NCI-H345 treated with DMSO at 0.1 percent for 48 hours (cell line): ENCODE results near the gene NUTF2.
"Not testable (repeated sequence)": the region's sequence is repeated elsewhere in the genome, so short reads cannot be mapped to it uniquely, and the experiment has no call there.

ENCODE experiments used
- DNase-seq: peaks from one replicate; lab custom pipeline; 2025; ENCODE audit not compliant: unreplicated experiment; lab: John Stamatoyannopoulos, UW

NUTF2 gene

GRCh38 chr16:67837190-67837589, 9.5 kb upstream of the NUTF2 start:
- DNase-seq = not testable (repeated sequence)

- DNase-seq = no peak
Measured at GRCh38 chr16:67837811-67838210, 8.9 kb upstream of the NUTF2 start.

- no peak for DNase-seq
Measured at GRCh38 chr16:67841198-67841815, 5.4 kb upstream of the NUTF2 start.

- peak; percentile 76 for DNase-seq
Measured at GRCh38 chr16:67841816-67842508, 4.8 kb upstream of the NUTF2 start, which contains the start of gene THAP11. Gene THAP11 (plus strand): TSS chr16:67842320. CDS start chr16:67842555, 235 bp downstream.

GRCh38 chr16:67842509-67843342, 4.0 kb upstream of the NUTF2 start:
- peak; percentile 8 for DNase-seq

GRCh38 chr16:67843343-67843765, 3.4 kb upstream of the NUTF2 start:
- no peak for DNase-seq

GRCh38 chr16:67844497-67844896, 2.2 kb upstream of the NUTF2 start:
- DNase-seq = no peak

- DNase-seq = no peak
Measured at GRCh38 chr16:67845291-67846062, 1.3 kb upstream of the NUTF2 start.

GRCh38 chr16:67846063-67846319, 742 bp upstream of the NUTF2 start:
- no peak for DNase-seq

GRCh38 chr16:67847064-67847861, 530 bp downstream of the NUTF2 start, which contains the start of gene CENPT:
Gene CENPT (minus strand): TSS chr16:67847693. CDS start chr16:67833859, 13,834 bp downstream.
- DNase-seq = no peak

- no peak for DNase-seq
Measured at GRCh38 chr16:67848118-67848517, 1.4 kb downstream of the NUTF2 start.

- DNase-seq = no peak
Measured at GRCh38 chr16:67853670-67854069, 6.9 kb downstream of the NUTF2 start.

GRCh38 chr16:67855789-67856188, 9.1 kb downstream of the NUTF2 start:
- no peak for DNase-seq

GRCh38 chr16:67856927-67857546, 10.3 kb downstream of the NUTF2 start:
- no peak for DNase-seq

GRCh38 chr16:67857547-67858233, 11.0 kb downstream of the NUTF2 start:
- peak; percentile 71 for DNase-seq

GRCh38 chr16:67858500-67858899, 11.8 kb downstream of the NUTF2 start:
- DNase-seq = no peak

GRCh38 chr16:67860589-67861398, 14.1 kb downstream of the NUTF2 start:
- no peak for DNase-seq

GRCh38 chr16:67861877-67862276, 15.1 kb downstream of the NUTF2 start:
- no peak for DNase-seq
